ENCODE results near the gene SOX8.

SOX8 gene

GRCh38 chr16:983044-984030, 1.8 kb downstream of the SOX8 start:
- DNase-seq (ENCODE audit: extremely low spot score): no peak

GRCh38 chr16:984121-984694, 2.6 kb downstream of the SOX8 start:
- DNase-seq (ENCODE audit: extremely low spot score): no peak
- no peak for TF ChIP-seq CTCF (IDR thresholded peaks at IDR 0.05; ENCODE audit: control extremely low read depth, extremely low read depth, low read depth, missing control alignments)
- CTCF ChIA-PET: no interaction called here
- POLR2A ChIA-PET: no interaction called here

More at GRCh38 chr16:983044-984030, 1.8 kb downstream of the SOX8 start:
- ChIA-PET CTCF (no interaction called here), POLR2A (no interaction called here)
- TF ChIP-seq CTCF (IDR thresholded peaks at IDR 0.05; ENCODE audit: control extremely low read depth, extremely low read depth, low read depth, missing control alignments): no peak

GRCh38 chr16:984736-985636, 3.4 kb downstream of the SOX8 start:
- ChIA-PET POLR2A (no interaction called here), CTCF (no interaction called here)
- no peak for TF ChIP-seq CTCF (IDR thresholded peaks at IDR 0.05; ENCODE audit: control extremely low read depth, extremely low read depth, low read depth, missing control alignments)
- DNase-seq (ENCODE audit: extremely low spot score): no peak

GRCh38 chr16:985646-986400, 4.3 kb downstream of the SOX8 start:
- POLR2A ChIA-PET: no interaction called here

GRCh38 chr16:986411-986810, 4.8 kb downstream of the SOX8 start:
- POLR2A ChIA-PET: no interaction called here
- CTCF ChIA-PET: no interaction called here
- no peak for TF ChIP-seq CTCF (IDR thresholded peaks at IDR 0.05; ENCODE audit: control extremely low read depth, extremely low read depth, low read depth, missing control alignments)
- no peak for DNase-seq (ENCODE audit: extremely low spot score)

More at GRCh38 chr16:985646-986400, 4.3 kb downstream of the SOX8 start:
- DNase-seq (ENCODE audit: extremely low spot score): no peak
- CTCF ChIA-PET: no interaction called here
- no peak for TF ChIP-seq CTCF (IDR thresholded peaks at IDR 0.05; ENCODE audit: control extremely low read depth, extremely low read depth, low read depth, missing control alignments)

All from GM10248 (cell line).